HG03196 (cell line): Measurements from ENCODE around the gene ERP27.
A peak's percentile ranks its signal among the peaks of the same experiment; 100 is the strongest.

ENCODE experiments used
- ATAC-seq: cut with Tn5 transposase; IDR thresholded peaks from one replicate; pipeline ENCODE4 v1.9.1; 2021; ENCODE audit not compliant: unreplicated experiment

The ERP27 gene

GRCh38 chr12:14904854-14905253 is 33.5 kb downstream of the ERP27 start:
- no peak for ATAC-seq

DNA sequence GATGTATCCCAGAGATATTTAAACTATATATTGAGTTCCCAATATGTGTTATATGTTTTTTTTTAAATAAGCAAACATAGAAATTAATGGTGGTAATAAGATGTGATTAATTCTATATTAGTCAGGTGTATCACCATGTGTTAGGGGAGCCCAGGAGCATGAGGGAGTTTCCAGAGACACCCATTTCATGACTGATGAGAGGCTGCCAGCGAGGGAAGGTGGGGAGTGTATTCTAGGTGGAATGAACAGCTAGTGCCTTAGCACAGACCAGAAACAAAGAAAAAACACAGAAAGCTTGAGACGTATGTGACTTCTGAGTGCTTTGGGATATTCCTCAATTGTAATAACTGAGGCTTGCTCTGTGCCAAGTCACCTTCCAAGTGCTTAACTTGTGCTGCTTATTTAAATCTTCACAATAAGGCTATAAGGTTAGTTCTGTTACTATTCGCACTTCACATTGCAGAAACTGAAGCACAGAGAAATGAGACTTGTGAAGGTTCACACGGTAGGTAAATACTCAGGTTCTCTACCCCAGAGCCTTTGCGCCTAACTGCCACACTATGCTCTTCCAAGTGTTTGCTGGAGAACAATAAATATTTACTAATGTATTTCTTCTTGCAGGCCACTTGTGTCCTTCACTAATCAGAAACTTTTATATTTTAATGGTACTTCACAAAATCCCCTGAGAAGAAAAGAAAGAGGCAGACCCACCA is 34.8 kb downstream of the ERP27 start:
- no peak for ATAC-seq

DNA sequence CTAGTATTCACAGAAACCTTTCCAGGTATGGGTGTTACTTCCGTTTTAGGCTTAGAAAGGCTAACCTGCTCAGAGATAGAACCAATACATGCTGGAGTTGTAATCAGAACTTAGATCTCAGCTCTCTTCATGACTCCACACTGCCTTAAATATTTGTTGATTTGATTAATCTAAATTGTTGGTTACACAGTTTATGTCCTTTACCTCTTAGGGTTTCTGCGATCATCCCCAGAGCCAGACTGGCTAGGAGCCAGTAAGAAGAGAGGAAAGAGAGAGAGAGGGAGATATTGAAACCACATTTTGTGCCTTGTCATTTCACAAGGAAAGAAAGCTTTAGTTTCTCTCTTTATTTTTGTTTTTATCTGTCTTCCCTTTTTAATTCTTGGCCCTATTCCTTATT is 35.9 kb downstream of the ERP27 start:
- ATAC-seq = no peak

DNA sequence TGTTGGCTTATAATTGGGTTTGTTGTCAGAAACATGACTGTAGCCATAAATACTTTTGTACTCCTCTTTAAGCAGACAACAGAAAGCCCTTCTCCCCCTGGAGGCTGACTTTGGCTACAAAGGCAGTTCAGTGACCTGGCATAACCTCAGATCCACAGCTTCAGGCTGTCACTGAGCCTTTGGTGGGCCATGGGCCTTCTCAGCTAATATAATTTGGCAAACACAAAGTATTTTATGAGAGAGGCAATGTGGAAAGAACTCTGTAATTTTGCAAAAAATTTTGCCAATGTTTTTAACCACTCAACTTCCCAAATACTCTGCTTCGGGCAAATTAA is 37.1 kb downstream of the ERP27 start:
- ATAC-seq = no peak

DNA sequence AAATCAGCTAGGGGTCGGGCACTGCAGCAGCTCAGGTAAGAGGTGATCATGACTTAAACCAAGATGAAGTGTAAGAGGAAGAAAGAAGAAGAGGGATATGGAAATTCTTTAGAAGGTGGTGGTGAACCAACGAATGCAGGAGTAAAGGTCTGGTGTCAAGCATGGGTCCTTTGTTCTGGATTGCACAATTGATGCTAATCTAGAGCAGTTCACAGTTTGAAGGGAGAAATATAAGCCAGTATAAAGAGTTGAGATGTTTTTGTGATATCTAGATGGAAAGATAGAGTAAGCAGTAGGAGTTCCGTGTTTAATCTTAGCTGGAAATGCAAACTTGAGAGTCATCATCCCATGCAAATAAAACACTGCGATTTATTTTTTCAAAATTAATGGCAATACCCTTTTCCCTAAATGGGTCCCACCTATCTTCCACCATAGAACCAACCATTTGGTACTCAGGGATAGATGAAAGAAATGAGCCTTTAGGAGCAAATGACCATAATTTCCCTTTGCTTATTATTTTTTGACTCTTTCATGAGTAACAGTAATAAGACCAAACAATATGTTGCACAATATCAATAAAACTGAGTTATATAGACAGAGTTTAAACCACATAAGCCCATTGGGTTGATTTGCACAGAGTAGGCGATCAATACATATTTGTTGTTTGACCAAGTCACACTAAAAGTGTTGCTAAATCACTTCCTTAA is 37.7 kb downstream of the ERP27 start:
- ATAC-seq = no peak

DNA sequence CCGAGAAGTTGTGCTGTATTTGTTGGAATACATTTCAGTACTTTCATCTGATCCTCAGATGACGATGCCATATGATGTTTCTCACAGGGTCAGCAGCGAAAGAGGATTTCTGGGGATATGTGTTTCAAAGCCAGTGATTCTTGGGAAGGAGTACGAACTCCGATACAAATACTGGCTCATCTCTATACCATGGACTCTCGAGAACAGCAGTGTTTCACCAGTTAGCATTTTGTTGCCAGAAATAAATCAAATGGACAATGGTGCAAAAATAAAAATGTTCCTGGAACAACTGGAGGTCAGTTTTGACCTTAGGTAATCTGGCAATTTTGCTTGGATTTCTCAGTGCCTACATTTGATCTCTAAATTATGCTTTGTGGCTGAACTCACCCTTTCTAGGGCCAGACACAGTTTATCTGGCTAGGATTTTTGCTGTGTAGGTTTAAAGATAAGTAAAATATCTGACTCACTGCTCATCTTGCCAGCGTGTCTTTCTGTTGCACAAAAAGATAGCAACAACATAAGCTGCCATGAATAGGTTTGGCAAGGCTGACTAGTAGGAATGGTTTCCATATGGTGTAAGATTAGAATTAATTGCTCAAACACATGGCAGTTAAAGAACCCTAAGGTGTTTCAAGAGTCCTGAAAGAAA is 41.7 kb downstream of the ERP27 start:
- ATAC-seq = no peak

DNA sequence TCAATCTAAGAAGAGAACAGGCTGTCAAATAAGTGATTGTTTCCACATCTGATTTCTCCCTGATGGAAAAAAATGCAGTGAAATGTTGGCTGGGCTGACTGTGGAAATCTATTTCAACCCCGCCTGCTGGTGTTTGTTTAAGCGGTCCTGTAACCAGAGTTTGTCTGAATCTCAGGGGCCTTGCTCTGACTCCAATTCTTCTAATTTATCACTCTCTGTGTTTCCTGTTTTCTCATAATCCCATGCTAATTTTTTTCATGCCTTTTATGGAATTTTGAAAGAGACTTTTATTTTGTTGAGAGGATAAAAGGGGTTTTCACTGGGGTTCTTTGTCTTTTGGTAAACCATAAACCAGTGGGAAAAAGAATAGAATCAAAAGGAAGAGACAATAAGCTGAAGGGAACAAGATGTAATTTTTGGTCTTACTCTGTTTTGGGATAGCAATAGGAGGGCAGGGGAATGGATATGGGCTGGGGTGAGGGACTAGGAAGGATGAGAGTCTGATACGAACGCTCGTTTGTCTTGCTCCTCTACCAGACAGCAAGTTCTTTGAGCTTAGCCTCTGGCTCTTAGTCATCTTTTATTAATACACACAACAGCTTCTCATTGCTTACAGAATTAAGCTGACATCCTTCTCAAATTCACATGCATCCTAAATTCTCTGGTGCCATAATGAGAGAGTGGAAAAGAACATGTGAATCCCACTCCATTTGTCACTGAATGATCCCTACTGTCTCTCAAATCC is 44.7 kb downstream of the ERP27 start:
- ATAC-seq = no peak

DNA sequence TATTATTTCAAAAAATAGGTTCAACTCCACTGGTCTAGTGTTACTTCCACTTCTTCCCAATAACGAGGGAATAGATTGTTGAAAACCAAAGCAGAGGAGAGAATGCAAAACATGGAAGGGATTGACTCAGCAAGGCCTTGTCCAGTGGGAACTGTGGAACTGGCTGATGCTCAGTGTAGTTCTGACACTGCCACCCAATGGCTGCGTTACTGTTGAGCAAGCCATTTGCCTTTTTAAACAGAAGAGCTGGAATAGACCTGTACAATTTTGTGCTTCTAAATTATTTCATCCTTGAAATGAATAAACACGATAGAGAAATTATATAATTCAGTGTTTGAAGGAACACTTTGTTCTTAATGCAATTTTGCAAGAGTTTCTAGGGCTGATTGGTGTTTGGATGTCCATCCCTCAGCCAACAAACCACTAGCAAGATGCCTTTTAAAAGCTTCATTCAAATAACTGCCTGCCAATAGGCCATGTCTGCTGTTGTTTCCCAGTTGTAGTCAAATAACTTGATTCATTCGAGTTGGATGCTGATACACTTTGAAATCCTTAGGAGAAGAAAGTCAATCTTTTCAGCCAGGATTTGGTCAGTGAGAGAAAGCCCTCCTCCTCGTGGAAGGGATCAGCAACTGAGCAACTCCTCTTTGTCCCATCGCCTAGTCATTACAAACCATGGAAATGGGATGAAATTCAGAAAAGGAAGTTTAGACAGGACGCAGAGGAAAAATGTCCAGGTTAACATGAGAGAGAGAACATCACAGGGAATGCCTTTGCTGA is 45.4 kb downstream of the ERP27 start:
- no peak for ATAC-seq

GRCh38 chr12:14890701-14891100 is 47.6 kb downstream of the ERP27 start:
- ATAC-seq = no peak

DNA sequence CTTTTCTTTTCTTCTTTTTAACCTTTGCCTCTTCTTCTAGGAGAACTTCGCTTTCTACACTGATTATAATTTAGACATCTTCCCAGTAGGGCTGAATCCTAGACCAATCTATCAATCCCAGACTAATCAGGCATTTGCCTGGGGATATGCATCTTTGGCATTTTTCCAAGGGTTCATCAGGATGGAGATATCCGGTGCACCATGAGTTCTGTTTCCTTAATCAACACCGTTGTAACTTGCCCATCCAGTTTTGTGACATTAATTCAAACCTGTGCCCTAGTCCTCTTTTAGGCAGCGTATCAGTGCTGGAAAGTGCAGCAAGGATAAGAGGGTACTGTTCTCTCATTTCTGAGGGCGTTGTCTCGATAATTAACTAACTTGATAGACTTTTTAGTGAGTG is 52.1 kb downstream of the ERP27 start:
- ATAC-seq = no peak

DNA sequence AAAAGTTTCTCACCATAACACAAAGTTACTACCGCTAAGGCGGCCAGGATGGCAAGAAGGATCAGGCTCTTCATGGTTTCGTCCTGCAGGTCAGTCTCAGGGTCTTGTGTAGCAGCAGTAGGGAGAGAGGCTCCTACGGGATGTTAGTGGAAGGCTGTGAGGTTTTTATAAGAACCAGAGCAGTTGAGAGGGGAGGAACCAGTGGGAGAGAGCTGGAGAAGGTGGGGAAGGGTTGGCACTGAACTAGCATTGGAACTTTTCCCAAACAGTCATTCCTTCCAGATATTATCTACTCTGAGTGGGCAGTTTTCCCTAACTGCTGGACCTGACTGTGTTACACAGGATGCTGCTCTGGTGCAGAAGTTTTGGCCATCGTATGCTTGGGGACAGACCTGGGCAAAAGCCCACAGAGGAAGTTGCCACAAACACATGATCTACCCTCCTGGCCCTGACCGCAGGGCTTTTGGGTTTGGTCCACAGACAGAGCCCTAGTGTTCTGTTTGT is 52.6 kb downstream of the ERP27 start, which contains the start of gene MGP:
Gene MGP (minus strand): TSS at position 137 of the 504 bp plus-strand sequence. CDS start 63 bp downstream, at position 74.
- no peak for ATAC-seq

DNA sequence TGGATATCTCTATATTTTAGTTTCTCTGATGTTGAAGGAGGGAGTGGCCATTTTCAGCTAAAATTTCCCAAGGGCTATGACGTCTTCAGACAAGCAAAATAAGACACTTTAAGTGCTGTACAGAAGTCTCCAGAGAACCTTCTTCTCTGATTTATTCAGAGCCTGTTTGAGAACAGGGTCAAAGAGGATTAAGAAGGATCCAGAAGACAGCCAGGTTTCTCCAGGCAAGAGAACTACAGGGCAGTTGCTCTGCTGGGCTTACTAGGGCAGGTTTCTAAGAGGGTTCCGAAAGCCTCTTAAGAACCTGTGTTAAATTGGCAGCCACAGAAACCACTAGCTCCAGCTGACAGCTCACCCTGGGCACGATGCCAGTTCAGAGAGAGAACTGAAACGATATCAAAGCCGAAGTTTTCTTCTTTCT is 53.9 kb downstream of the ERP27 start:
- ATAC-seq = peak; percentile 96

DNA sequence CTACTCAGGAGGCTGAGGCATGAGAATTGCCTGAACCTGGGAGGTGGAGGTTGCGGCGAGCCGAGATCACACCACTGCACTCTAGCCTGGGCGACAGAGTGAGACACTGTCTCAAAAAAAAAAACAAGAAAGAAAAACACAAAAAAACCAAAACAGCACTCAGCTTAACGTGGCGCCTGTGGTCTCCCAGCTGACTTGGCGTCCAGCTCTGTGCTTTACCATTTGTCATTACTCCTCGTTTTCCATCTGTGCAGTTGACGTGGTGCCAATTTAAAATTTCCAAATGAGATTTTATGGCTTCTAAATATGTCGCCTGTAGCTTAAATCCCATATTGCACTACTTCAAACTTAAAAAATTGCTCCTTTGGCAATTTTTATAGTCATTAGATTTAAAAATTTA is 54.7 kb downstream of the ERP27 start:
- no peak for ATAC-seq

DNA sequence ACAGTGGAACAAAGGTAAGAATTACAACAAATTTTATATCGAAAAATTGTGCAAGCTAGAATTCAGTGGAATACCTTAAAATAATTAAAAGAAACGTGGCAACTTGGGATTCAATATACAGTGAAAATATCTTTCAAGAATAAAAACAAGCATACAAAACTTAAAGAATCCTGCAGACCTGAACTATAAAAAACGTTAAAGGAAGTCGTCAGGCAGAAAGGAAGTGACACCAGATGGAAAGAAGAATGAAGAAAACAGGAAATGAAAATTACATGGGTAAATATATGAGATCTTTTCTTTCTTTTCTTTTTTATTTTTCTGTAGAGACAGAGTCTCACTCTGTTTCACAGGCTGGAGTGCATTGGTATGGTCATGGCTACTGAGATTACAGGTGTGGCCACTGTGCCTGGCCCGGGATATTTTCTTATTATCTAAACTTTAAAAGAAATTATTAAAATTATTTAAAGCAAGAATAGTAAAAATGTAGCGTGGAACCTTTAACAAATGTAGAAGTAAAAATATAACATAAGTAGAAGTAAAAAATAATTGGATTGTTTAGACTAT is 57.4 kb downstream of the ERP27 start:
- ATAC-seq = no peak

DNA sequence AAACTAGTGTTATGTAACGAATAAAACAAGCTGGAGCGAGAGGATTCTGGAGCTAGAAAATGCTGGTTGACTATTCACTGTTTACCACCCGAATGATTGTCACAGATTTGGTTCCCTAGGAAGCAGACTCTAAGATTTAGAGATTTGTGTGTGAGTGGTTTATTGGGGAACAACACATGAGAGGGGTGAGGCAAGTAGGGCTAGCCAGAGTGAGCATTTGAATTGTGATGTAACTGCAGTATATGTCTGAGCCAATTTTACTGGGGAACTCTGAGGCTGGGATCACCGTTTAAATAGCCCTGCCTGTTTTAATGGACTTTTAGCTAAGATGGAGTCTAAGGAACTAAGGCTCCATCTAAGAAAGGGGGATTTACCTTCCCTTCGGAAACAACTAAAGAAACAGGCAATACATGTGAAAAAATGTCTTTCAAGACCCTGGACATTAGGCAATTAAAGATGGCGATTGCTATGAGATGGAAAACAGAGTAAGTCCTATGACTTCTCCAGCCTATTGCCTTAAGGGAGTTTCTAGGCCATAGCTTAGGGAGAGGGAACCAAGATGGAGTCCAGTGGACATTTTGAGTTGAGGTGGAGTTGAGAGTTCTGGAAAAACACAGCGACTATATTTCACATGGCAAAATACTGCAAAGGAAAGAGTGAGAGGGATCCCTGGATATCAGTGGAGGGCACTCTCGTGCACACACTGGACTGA is 59.0 kb downstream of the ERP27 start:
- ATAC-seq = no peak

GRCh38 chr12:14878488-14878887 is 59.8 kb downstream of the ERP27 start:
- no peak for ATAC-seq

- ATAC-seq = no peak
These were observed 61.5 kb downstream of the ERP27 start for GRCh38 chr12:14876833-14877232.

DNA sequence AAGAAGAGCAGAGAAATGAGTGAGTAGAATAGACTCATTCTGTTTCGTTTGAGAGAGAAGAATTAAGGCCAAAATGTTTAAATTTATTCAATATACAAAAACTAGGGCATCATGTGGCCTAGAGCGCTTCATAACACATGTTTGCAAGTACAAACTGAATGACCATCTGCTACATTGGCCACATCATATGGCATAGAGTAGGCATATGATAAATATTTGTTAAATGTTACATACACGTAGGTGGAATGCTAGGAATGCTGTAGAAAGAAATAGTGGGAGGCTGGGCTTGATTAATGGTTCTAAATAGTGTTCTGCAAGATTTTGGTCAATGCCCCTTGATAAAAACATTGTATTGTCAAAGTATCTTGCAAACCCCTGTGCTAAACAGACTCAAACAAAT is 63.5 kb downstream of the ERP27 start:
- ATAC-seq = no peak

GRCh38 chr12:14873440-14874185 is 64.7 kb downstream of the ERP27 start:
- no peak for ATAC-seq
